Activated CD8-positive, alpha-beta T cell treated with anti-CD3 and anti-CD28 coated beads for 36 hours (primary cell): Measurements from ENCODE around the gene CNTNAP4. TPM values are rescaled to one million over a fixed set of nuclear protein-coding genes. Genes with fewer than 3 reads are reported as not detected.

Experiments used
- ATAC-seq: fragments of 200-7000 bp; cut with Tn5 transposase; one replicate; pipeline ENCODE4 v1.10.0; 2021; ENCODE audit warnings: mild to moderate bottlenecking, moderate library complexity
- CTCF ChIA-PET: fragments of 350-600 bp; sonication (Branson Sonifier 250); formaldehyde crosslinking; loops from one replicate; lab custom pipeline; 2021; ENCODE audit warnings: antibody characterized with exemption; lab: Charles Lee
- POLR2A ChIA-PET: fragments of 350-600 bp; sonication (Branson Sonifier 250); formaldehyde crosslinking; loops from one replicate; lab custom pipeline; 2021; ENCODE audit warnings: antibody characterized with exemption; lab: Charles Lee
- DNase-seq: peaks from one replicate; pipeline ENCODE4 v3.0.0-alpha.2; 2020
- H3K27ac Mint-ChIP-seq: one replicate; pipeline ENCODE4 v1.8.0; 2021; ENCODE audit warnings: mild to moderate bottlenecking, mixed read lengths
- H3K27me3 Mint-ChIP-seq: one replicate; pipeline ENCODE4 v1.8.0; 2021; ENCODE audit warnings: mixed read lengths
- H3K36me3 Mint-ChIP-seq: one replicate; pipeline ENCODE4 v1.8.0; 2021; ENCODE audit warnings: low read depth, mixed read lengths
- H3K4me1 Mint-ChIP-seq: one replicate; pipeline ENCODE4 v1.8.0; 2021; ENCODE audit warnings: low read depth, mixed read lengths
- H3K4me3 Mint-ChIP-seq: one replicate; pipeline ENCODE4 v1.8.0; 2021; ENCODE audit warnings: mild to moderate bottlenecking, moderate library complexity, mixed read lengths
- H3K9me3 Mint-ChIP-seq: one replicate; pipeline ENCODE4 v1.8.0; 2021; ENCODE audit warnings: mixed read lengths
- intact Hi-C: fragments of 100-400 bp; cut with micrococcal nuclease; formaldehyde crosslinking; loops from one replicate; pipeline ENCODE4 v1.10.0; 2022
- total RNA-seq, 2 experiments: library from RNA; stranded (reverse); gene quantifications; one replicate each; pipeline ENCODE4 v1.2.3, GENCODE V29; 2021
- TF ChIP-seq, protein P1 (sequence below): fragments of 200-600 bp; IDR thresholded peaks from one replicate; pipeline ENCODE4 v1.8.0; 2022; ENCODE audit warnings: antibody characterized with exemption, mild to moderate bottlenecking

The CNTNAP4 gene
- total RNA-seq, 2 experiments from 2014 or later: not detected

DNA sequence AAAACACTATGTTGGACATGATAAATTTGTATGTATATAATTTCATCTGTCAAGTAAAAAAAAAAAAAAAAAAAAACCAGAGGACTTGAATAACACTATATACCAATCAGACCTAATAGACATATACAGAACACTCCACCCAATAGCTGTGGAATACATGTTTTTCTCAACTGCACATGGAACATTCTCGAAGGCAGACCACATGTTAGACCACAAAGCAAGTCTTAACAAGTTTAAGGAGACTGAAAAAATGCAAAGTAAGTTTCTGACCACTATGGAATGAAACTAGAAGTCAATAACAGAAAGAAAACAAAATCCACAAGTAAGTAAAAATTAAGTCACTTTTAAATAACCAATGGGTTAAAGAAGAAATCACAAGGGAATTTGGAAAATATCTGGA lies 8.4 kb upstream of the CNTNAP4 start:
- peaks cover 20% of the 10 kb centered on the region for H3K9me3 Mint-ChIP-seq
- no peaks in the 10 kb centered on the region for H3K4me1 Mint-ChIP-seq
- H3K4me3 Mint-ChIP-seq: no peak overlapping the region
- H3K27ac Mint-ChIP-seq: no peak overlapping the region
- CTCF ChIA-PET: no interaction called here
- no peaks in the 10 kb centered on the region for H3K36me3 Mint-ChIP-seq
- TF ChIP-seq, protein P1, sequence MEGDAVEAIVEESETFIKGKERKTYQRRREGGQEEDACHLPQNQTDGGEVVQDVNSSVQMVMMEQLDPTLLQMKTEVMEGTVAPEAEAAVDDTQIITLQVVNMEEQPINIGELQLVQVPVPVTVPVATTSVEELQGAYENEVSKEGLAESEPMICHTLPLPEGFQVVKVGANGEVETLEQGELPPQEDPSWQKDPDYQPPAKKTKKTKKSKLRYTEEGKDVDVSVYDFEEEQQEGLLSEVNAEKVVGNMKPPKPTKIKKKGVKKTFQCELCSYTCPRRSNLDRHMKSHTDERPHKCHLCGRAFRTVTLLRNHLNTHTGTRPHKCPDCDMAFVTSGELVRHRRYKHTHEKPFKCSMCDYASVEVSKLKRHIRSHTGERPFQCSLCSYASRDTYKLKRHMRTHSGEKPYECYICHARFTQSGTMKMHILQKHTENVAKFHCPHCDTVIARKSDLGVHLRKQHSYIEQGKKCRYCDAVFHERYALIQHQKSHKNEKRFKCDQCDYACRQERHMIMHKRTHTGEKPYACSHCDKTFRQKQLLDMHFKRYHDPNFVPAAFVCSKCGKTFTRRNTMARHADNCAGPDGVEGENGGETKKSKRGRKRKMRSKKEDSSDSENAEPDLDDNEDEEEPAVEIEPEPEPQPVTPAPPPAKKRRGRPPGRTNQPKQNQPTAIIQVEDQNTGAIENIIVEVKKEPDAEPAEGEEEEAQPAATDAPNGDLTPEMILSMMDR: no peak
- intact Hi-C loops: no loop called here
- POLR2A ChIA-PET: no interaction called here
- H3K27me3 Mint-ChIP-seq: no peaks in the 10 kb centered on the region
- DNase-seq: no peak
- ATAC-seq: no peak

DNA sequence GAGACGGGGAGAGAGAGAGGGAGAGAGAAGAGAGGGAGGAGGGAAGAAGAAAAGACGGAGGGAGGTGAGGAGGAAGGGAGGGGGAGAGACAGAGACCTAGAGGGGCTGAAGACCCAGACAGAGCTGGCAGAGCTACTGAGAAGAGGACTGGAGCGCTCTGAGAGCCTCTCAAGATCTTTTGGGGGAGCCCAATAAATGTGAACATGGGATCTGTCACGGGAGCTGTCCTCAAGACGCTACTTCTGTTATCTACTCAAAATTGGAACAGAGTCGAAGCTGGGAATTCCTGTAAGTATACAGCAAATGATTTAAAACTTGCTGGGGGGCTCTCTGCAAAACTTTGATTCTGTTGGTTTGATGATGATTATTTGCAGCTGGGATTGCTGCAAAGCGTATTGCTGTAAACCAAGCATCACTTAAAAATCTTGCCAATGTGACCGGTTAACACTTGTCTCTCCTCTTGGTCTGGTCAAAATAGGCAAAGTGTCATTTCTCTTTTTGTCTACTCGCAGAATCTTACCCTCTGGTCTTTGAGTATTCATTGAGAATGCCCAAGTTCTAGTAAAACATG lies 344 bp downstream of the CNTNAP4 start:
- intact Hi-C loops: no loop called here

DNA sequence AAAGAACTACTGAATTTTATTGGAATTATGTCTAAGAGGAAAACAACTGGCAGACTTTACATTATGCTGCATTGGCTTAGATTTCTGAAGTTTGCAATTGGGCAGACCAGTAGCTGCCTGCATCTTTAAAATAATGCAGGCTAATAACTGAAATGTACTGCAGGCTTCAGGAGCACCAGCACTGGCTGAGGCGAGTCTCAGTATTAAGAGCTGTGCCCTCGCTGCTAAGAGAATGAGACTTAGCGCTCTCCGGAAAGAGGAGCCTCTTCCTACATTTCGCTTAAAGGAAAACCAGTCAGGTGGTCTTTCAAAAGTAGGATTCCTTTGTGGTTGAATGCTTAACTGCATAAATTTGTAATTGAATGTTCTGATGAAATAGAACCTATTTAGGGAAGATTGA lies 885 bp downstream of the CNTNAP4 start:
- Mint-ChIP-seq H3K4me3 (no peak overlapping the region), H3K27ac (no peak overlapping the region), H3K9me3 (no peaks in the 10 kb centered on the region), H3K27me3 (no peaks in the 10 kb centered on the region), H3K4me1 (no peaks in the 10 kb centered on the region), H3K36me3 (no peaks in the 10 kb centered on the region)
- CTCF ChIA-PET: no interaction called here
- intact Hi-C loops: no loop called here
- ATAC-seq: no peak
- DNase-seq: no peak
- POLR2A ChIA-PET: no interaction called here
- TF ChIP-seq, protein P1: no peak

More for the DNA sequence above, 344 bp downstream of the CNTNAP4 start:
- POLR2A ChIA-PET: no interaction called here
- Mint-ChIP-seq H3K4me1 (no peaks in the 10 kb centered on the region), H3K27me3 (no peaks in the 10 kb centered on the region), H3K27ac (no peak overlapping the region), H3K36me3 (no peaks in the 10 kb centered on the region), H3K9me3 (peaks cover under 1% of the 10 kb centered on the region), H3K4me3 (no peak overlapping the region)
- CTCF ChIA-PET: no interaction called here
- DNase-seq (no peak), ATAC-seq (no peak)
- TF ChIP-seq, protein P1: no peak

DNA sequence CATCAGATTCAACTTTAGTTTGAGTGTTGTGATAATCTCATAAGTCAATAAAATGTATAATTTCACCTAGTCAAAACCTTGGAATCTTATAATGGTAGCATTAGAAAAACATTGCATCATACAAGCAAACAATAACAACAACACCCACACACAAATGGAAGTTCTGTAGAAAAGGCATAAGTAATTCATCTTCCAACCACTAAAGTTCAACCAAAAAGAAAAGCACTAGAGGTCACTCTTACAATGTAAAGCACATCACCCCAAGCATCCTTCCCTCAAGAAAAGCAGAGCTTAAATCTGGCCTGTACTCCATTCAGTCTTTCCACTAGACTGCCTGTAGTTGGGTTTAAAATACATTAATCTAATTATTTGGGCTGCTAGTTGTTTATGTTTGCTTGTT lies 1.8 kb downstream of the CNTNAP4 start:
- CTCF ChIA-PET: no interaction called here
- ATAC-seq: no peak
- no peaks in the 10 kb centered on the region for H3K36me3 Mint-ChIP-seq

More for the DNA sequence above, 1.8 kb downstream of the CNTNAP4 start:
- Mint-ChIP-seq H3K4me1 (no peaks in the 10 kb centered on the region), H3K4me3 (no peak overlapping the region), H3K27me3 (no peaks in the 10 kb centered on the region), H3K27ac (no peak overlapping the region), H3K9me3 (no peaks in the 10 kb centered on the region)
- TF ChIP-seq, protein P1: no peak
- intact Hi-C loops: no loop called here
- DNase-seq: no peak
- POLR2A ChIA-PET: interaction anchor here (0.5 kb wide), 1 partner anchor 703 kb away, joined by 3 read pairs; no protein-coding TSS in a partner anchor
